Liver (tissue), 9 donors: ENCODE measurements around the gene CACNA1C. TPM values are rescaled to one million over a fixed set of nuclear protein-coding genes. Genes with fewer than 3 reads are reported as not detected.

Experiments used
- DNase-seq: peaks from one replicate; pipeline ENCODE4 v3.0.0-alpha.2; 2017; ENCODE audit warnings: low spot score
- H3K27ac ChIP-seq, 2 donors: one replicate each; pipeline ENCODE4 v1.7.0; 2013; ENCODE audit warnings: inconsistent platforms in 2 of 2, low read length in 2 of 2, control low read depth in 1 of 2, low read depth in 1 of 2, mild to moderate bottlenecking in 1 of 2
- H3K27me3 ChIP-seq, 4 donors: one replicate each; pipeline versions ENCODE4 v1.6.1 to v1.7.0; 2013; ENCODE audit warnings: low read length in 3 of 4, inconsistent platforms in 1 of 4, mild to moderate bottlenecking in 1 of 4, moderate library complexity in 1 of 4; ENCODE audit not compliant: control insufficient read depth in 4 of 4, insufficient read depth in 4 of 4
- H3K36me3 ChIP-seq, 4 donors: one replicate each; pipeline versions ENCODE4 v1.6.1 to v1.7.0; 2013; ENCODE audit warnings: low read length in 3 of 4, mild to moderate bottlenecking in 3 of 4, low read depth in 1 of 4, moderate library complexity in 1 of 4; ENCODE audit not compliant: control insufficient read depth in 4 of 4, insufficient read depth in 3 of 4
- H3K4me1 ChIP-seq, 4 donors: one replicate each; pipeline versions ENCODE4 v1.6.1 to v1.7.0; 2013; ENCODE audit warnings: low read length in 3 of 4, mild to moderate bottlenecking in 3 of 4, moderate library complexity in 1 of 4; ENCODE audit not compliant: control insufficient read depth in 4 of 4, insufficient read depth in 4 of 4
- H3K4me3 ChIP-seq, 3 donors: one replicate each; pipeline versions ENCODE4 v1.6.1 to v1.7.0; 2013; ENCODE audit warnings: low read length in 3 of 3, control low read depth in 1 of 3, low read depth in 1 of 3, mild to moderate bottlenecking in 1 of 3
- H3K9ac ChIP-seq, 2 donors: one replicate each; pipeline ENCODE4 v1.7.0; 2013; ENCODE audit warnings: low read length in 2 of 2, mild to moderate bottlenecking in 2 of 2, moderate library complexity in 2 of 2, control low read depth in 1 of 2, low read depth in 1 of 2
- H3K9me3 ChIP-seq, 4 donors: one replicate each; pipeline versions ENCODE4 v1.6.1 to v1.7.0; 2013; ENCODE audit warnings: low read length in 3 of 4; ENCODE audit not compliant: control insufficient read depth in 4 of 4
- ATF3 ChIP-seq: IDR thresholded peaks from 2 replicates; pipeline ENCODE4 v1.6.1; 2016; ENCODE audit warnings: antibody characterized with exemption
- EGR1 ChIP-seq, 2 donors: IDR thresholded peaks; 2 replicates each; pipeline ENCODE4 v1.6.1; 2016 to 2018; ENCODE audit warnings: antibody characterized with exemption in 2 of 2, low read depth in 2 of 2
- FOXA2 ChIP-seq: IDR thresholded peaks from 2 replicates; pipeline ENCODE4 v1.6.1; 2016; ENCODE audit warnings: antibody characterized with exemption
- GABPA ChIP-seq, 2 donors: IDR thresholded peaks in 1 of 2; conservative IDR thresholded peaks in 1 of 2; 2 replicates each; pipeline ENCODE4 v1.6.1; 2016; ENCODE audit warnings: antibody characterized with exemption in 2 of 2, mild to moderate bottlenecking in 1 of 2, moderate library complexity in 1 of 2
- HNF4A ChIP-seq, 2 donors: conservative IDR thresholded peaks; 2 replicates each; pipeline ENCODE4 v1.6.1; 2016; ENCODE audit warnings: antibody characterized with exemption in 2 of 2, mild to moderate bottlenecking in 2 of 2
- HNF4G ChIP-seq: IDR thresholded peaks from 2 replicates; pipeline ENCODE4 v1.6.1; 2016; ENCODE audit warnings: antibody characterized with exemption
- JUND ChIP-seq, 2 donors: IDR thresholded peaks; 2 replicates each; pipeline ENCODE4 v1.6.1; 2016; ENCODE audit warnings: antibody characterized with exemption in 2 of 2
- MAX ChIP-seq: IDR thresholded peaks from 2 replicates; pipeline ENCODE4 v1.6.1; 2016; ENCODE audit warnings: antibody characterized with exemption
- NR2F2 ChIP-seq: IDR thresholded peaks from 2 replicates; pipeline ENCODE4 v1.6.1; 2016; ENCODE audit warnings: antibody characterized with exemption
- RAD21 ChIP-seq, 2 donors: IDR thresholded peaks; 2 replicates each; pipeline ENCODE4 v1.6.1; 2016; ENCODE audit warnings: antibody characterized with exemption in 2 of 2, mild to moderate bottlenecking in 2 of 2
- REST ChIP-seq: IDR thresholded peaks from 2 replicates; pipeline ENCODE4 v1.6.1; 2016; ENCODE audit warnings: antibody characterized with exemption, mild to moderate bottlenecking
- RXRA ChIP-seq, 2 donors: IDR thresholded peaks; 2 replicates each; pipeline ENCODE4 v1.6.1; 2017 to 2018; ENCODE audit warnings: antibody characterized with exemption in 2 of 2, mild to moderate bottlenecking in 1 of 2
- SP1 ChIP-seq: IDR thresholded peaks from 2 replicates; pipeline ENCODE4 v1.6.1; 2018; ENCODE audit warnings: antibody characterized with exemption, mild to moderate bottlenecking
- TAF1 ChIP-seq: conservative IDR thresholded peaks from 2 replicates; pipeline ENCODE4 v1.6.1; 2016; ENCODE audit warnings: antibody characterized with exemption, mild to moderate bottlenecking
- YY1 ChIP-seq: IDR thresholded peaks from 2 replicates; pipeline ENCODE4 v1.6.1; 2016; ENCODE audit warnings: antibody characterized with exemption, mild to moderate bottlenecking
- ZBTB33 ChIP-seq: IDR thresholded peaks from 2 replicates; pipeline ENCODE4 v1.6.1; 2016; ENCODE audit warnings: antibody characterized with exemption
- WGBS: extraction: QIAGEN DNeasy Blood & Tissue Kit; methylation state at CpG from one replicate; pipeline ENCODE4 v1.1.7; 2013; 5-methylcytosine and 5-hydroxymethylcytosine counted together
- polyA plus RNA-seq, 2 donors: library from polyadenylated mRNA; stranded (reverse) in 1 of 2; unstranded in 1 of 2; fragments of 200-250 nt in 1 of 2; fragments of >200 nt in 1 of 2; fragmentation: Nextera tagmentation in 1 of 2; extraction: Ambion mirVana in 1 of 2; gene quantifications; one replicate each; pipeline versions ENCODE4 v1.2.1 to v1.2.3, GENCODE V29; 2013 to 2015
- total RNA-seq, 2 donors: library from RNA; depleted of rRNA; stranded (reverse); fragments of >200 nt; gene quantifications; one replicate each; pipeline ENCODE4 v1.2.3, GENCODE V29; 2014
- donor health status: healthy.
- donor health status: healthy.
- donor health status: healthy.
- donor health status: healthy.
- donor health status: healthy.

Gene CACNA1C
- total and polyA plus RNA-seq, 4 donors = 0.23 to 1.9 (median 0.41) TPM

- WGBS = 72% methylated on average over 4 of the region's 4 CpGs
- DNase-seq = no peak
- no peak overlapping the region for H3K27ac ChIP-seq
- no peak overlapping the region for H3K4me3 ChIP-seq
- no peaks in the 10 kb centered on the region for H3K27me3 ChIP-seq
- no peaks in the 10 kb centered on the region for H3K4me1 ChIP-seq
- TF ChIP-seq EGR1 (IDR thresholded peaks at IDR 0.05; ENCODE audit: low read depth in 2 of 2) (no peak), NR2F2 (no peak), JUND (IDR thresholded peaks at IDR 0.05) (no peak), HNF4G (no peak), RXRA (IDR thresholded peaks at IDR 0.05) (no peak), GABPA (IDR thresholded peaks at IDR 0.05 in 1 of 2, conservative IDR thresholded peaks at IDR 0.05 in 1 of 2) (no peak), SP1 (no peak), ATF3 (no peak), ZBTB33 (no peak), TAF1 (no peak), HNF4A (conservative IDR thresholded peaks at IDR 0.05) (no peak), RAD21 (IDR thresholded peaks at IDR 0.05) (no peak), FOXA2 (no peak), MAX (no peak), YY1 (no peak), REST (no peak)
- H3K9me3 ChIP-seq = no peaks in the 10 kb centered on the region
- H3K36me3 ChIP-seq = no peaks in the 10 kb centered on the region
- H3K9ac ChIP-seq = no peak overlapping the region
Measured at GRCh38 chr12:2531371-2531770, 478.6 kb downstream of the CACNA1C start.

- H3K36me3 ChIP-seq = no peaks in the 10 kb centered on the region
- H3K27me3 ChIP-seq = no peaks in the 10 kb centered on the region
- 69% methylated on average over 5 of the region's 5 CpGs for WGBS
- DNase-seq = no peak
- H3K9ac ChIP-seq = no peak overlapping the region
- TF ChIP-seq JUND (IDR thresholded peaks at IDR 0.05) = no peak
- TF ChIP-seq GABPA (IDR thresholded peaks at IDR 0.05 in 1 of 2, conservative IDR thresholded peaks at IDR 0.05 in 1 of 2) = no peak
- no peak for TF ChIP-seq YY1
- no peak for TF ChIP-seq HNF4A (conservative IDR thresholded peaks at IDR 0.05)
- no peak for TF ChIP-seq MAX
- TF ChIP-seq ZBTB33 = no peak
- TF ChIP-seq FOXA2 = no peak
- H3K4me1 ChIP-seq = no peaks in the 10 kb centered on the region
- H3K4me3 ChIP-seq = no peak overlapping the region
- H3K27ac ChIP-seq = no peak overlapping the region
- H3K9me3 ChIP-seq = no peaks in the 10 kb centered on the region
Measured at GRCh38 chr12:2533036-2533435, 480.2 kb downstream of the CACNA1C start.
